Stomach smooth muscle (tissue), 2 donors: ENCODE measurements around the gene SDHB.

Experiments used
- H3K27ac ChIP-seq: one replicate; pipeline ENCODE4 v1.7.0; 2013; ENCODE audit warnings: mild to moderate bottlenecking, low read length, inconsistent platforms
- H3K27me3 ChIP-seq, 2 donors: one replicate each; pipeline ENCODE4 v1.7.0; 2013; ENCODE audit warnings: low read length in 2 of 2; ENCODE audit not compliant: insufficient read depth in 2 of 2, control insufficient read depth in 1 of 2
- H3K36me3 ChIP-seq, 2 donors: one replicate each; pipeline ENCODE4 v1.7.0; 2013; ENCODE audit warnings: low read length in 2 of 2; ENCODE audit not compliant: control insufficient read depth in 2 of 2, insufficient read depth in 2 of 2
- H3K4me1 ChIP-seq: one replicate; pipeline ENCODE4 v1.7.0; 2013; ENCODE audit warnings: low read length; ENCODE audit not compliant: control insufficient read depth, insufficient read depth
- H3K4me3 ChIP-seq, 2 donors: one replicate each; pipeline ENCODE4 v1.7.0; 2013; ENCODE audit warnings: low read length in 2 of 2
- H3K9ac ChIP-seq, 2 donors: one replicate each; pipeline ENCODE4 v1.7.0; 2013; ENCODE audit warnings: low read length in 2 of 2, mild to moderate bottlenecking in 1 of 2
- H3K9me3 ChIP-seq, 2 donors: one replicate each; pipeline ENCODE4 v1.7.0; 2013; ENCODE audit warnings: low read length in 2 of 2; ENCODE audit not compliant: control insufficient read depth in 2 of 2
- donor health status: healthy.
- donor health status: Pancreatic carcinoma.

SDHB gene

GRCh38 chr1:16978139-16978538, 75.7 kb downstream of the SDHB start:
- H3K4me1 ChIP-seq: peaks cover 11% of the 10 kb centered on the region
- H3K4me3 ChIP-seq: no peak overlapping the region
- H3K9me3 ChIP-seq: no peaks in the 10 kb centered on the region
- no peak overlapping the region for H3K9ac ChIP-seq
- no peak overlapping the region for H3K27ac ChIP-seq
- H3K36me3 ChIP-seq: no peaks in the 10 kb centered on the region
- peaks cover 11 to 18% of the 10 kb centered on the region in 2 donors for H3K27me3 ChIP-seq

- no peak overlapping the region for H3K27ac ChIP-seq
- H3K4me1 ChIP-seq: peaks cover 11% of the 10 kb centered on the region
- H3K9ac ChIP-seq: no peak overlapping the region
- peaks cover 11 to 18% of the 10 kb centered on the region in 2 donors for H3K27me3 ChIP-seq
- no peak overlapping the region for H3K4me3 ChIP-seq
- H3K36me3 ChIP-seq: no peaks in the 10 kb centered on the region
- H3K9me3 ChIP-seq: no peaks in the 10 kb centered on the region
Observed at GRCh38 chr1:16977377-16977776, 76.5 kb downstream of the SDHB start.

GRCh38 chr1:16976966-16977365, 76.9 kb downstream of the SDHB start:
- Histone ChIP-seq H3K4me1 (peaks cover 11% of the 10 kb centered on the region), H3K27me3 (peaks cover 11 to 18% of the 10 kb centered on the region in 2 donors), H3K27ac (no peak overlapping the region), H3K36me3 (no peaks in the 10 kb centered on the region), H3K9ac (no peak overlapping the region), H3K9me3 (no peaks in the 10 kb centered on the region), H3K4me3 (no peak overlapping the region)

GRCh38 chr1:16975838-16976237, 78.0 kb downstream of the SDHB start:
- H3K27me3 ChIP-seq: peaks cover 5 to 14% of the 10 kb centered on the region in 2 donors
- H3K9me3 ChIP-seq: no peaks in the 10 kb centered on the region
- no peak overlapping the region for H3K9ac ChIP-seq
- H3K4me1 ChIP-seq: peaks cover 14% of the 10 kb centered on the region
- no peak overlapping the region for H3K27ac ChIP-seq
- peaks cover 0 to 2% of the 10 kb centered on the region in 2 donors for H3K36me3 ChIP-seq
- H3K4me3 ChIP-seq: no peak overlapping the region

GRCh38 chr1:16975211-16975610, 78.6 kb downstream of the SDHB start:
- peaks cover 0 to 5% of the 10 kb centered on the region in 2 donors for H3K36me3 ChIP-seq
- H3K4me3 ChIP-seq: no peak overlapping the region
- H3K9ac ChIP-seq: no peak overlapping the region
- no peak overlapping the region for H3K27ac ChIP-seq
- H3K27me3 ChIP-seq: peaks cover 2 to 8% of the 10 kb centered on the region in 2 donors
- H3K4me1 ChIP-seq: peaks cover 15% of the 10 kb centered on the region
- H3K9me3 ChIP-seq: no peaks in the 10 kb centered on the region

GRCh38 chr1:16973215-16973614, 80.6 kb downstream of the SDHB start:
- no peak overlapping the region for H3K4me3 ChIP-seq
- H3K27me3 ChIP-seq: no peaks in the 10 kb centered on the region
- H3K9me3 ChIP-seq: no peaks in the 10 kb centered on the region
- H3K4me1 ChIP-seq: peaks cover 9% of the 10 kb centered on the region
- peaks cover 0 to 8% of the 10 kb centered on the region in 2 donors for H3K36me3 ChIP-seq
- no peak overlapping the region for H3K9ac ChIP-seq
- no peak overlapping the region for H3K27ac ChIP-seq

- no peaks in the 10 kb centered on the region for H3K27me3 ChIP-seq
- H3K9me3 ChIP-seq: no peaks in the 10 kb centered on the region
- no peak overlapping the region for H3K27ac ChIP-seq
- peaks cover 13% of the 10 kb centered on the region for H3K4me1 ChIP-seq
- no peak overlapping the region for H3K9ac ChIP-seq
- no peak overlapping the region for H3K4me3 ChIP-seq
- peaks cover 0 to 10% of the 10 kb centered on the region in 2 donors for H3K36me3 ChIP-seq
Observed at GRCh38 chr1:16972189-16972895, 81.5 kb downstream of the SDHB start.

- Histone ChIP-seq H3K27ac (no peak overlapping the region), H3K9ac (no peak overlapping the region), H3K9me3 (no peaks in the 10 kb centered on the region), H3K27me3 (no peaks in the 10 kb centered on the region), H3K4me1 (peaks cover 20% of the 10 kb centered on the region), H3K4me3 (no peak overlapping the region), H3K36me3 (peaks cover 0 to 10% of the 10 kb centered on the region in 2 donors)
Observed at GRCh38 chr1:16971341-16972188, 82.3 kb downstream of the SDHB start.

GRCh38 chr1:16970132-16970910, 83.5 kb downstream of the SDHB start:
- H3K4me1 ChIP-seq: peaks cover 23% of the 10 kb centered on the region
- H3K4me3 ChIP-seq: no peak overlapping the region
- H3K9me3 ChIP-seq: no peaks in the 10 kb centered on the region
- H3K36me3 ChIP-seq: peaks cover 5 to 21% of the 10 kb centered on the region in 2 donors
- no peak overlapping the region for H3K9ac ChIP-seq
- H3K27me3 ChIP-seq: no peaks in the 10 kb centered on the region
- H3K27ac ChIP-seq: no peak overlapping the region

- Histone ChIP-seq H3K9ac (no peak overlapping the region), H3K4me1 (peaks cover 23% of the 10 kb centered on the region), H3K4me3 (no peak overlapping the region), H3K36me3 (peaks cover 5 to 23% of the 10 kb centered on the region in 2 donors), H3K9me3 (no peaks in the 10 kb centered on the region), H3K27ac (no peak overlapping the region), H3K27me3 (no peaks in the 10 kb centered on the region)
Observed at GRCh38 chr1:16969651-16970050, 84.2 kb downstream of the SDHB start.
